Right renal pelvis (tissue), 4 donors: Measurements from ENCODE around the gene TEX101. TPM values are rescaled to one million over a fixed set of nuclear protein-coding genes. Genes with fewer than 3 reads are reported as not detected.
A peak's percentile ranks its signal among the peaks of the same experiment; 100 is the strongest.

ENCODE experiments used
- DNase-seq, 4 donors: peaks; one replicate each; pipeline ENCODE4 v3.0.0-alpha.2; 2013; ENCODE audit warnings: low read depth in 4 of 4, low spot score in 3 of 4, missing footprints in 1 of 4
- polyA plus RNA-seq, 4 donors: library from polyadenylated mRNA; unstranded; fragments of 120-200 nt; gene quantifications; one replicate each; pipeline ENCODE4 v1.2.1, GENCODE V29; 2013; ENCODE audit not compliant: insufficient read length in 4 of 4

TEX101 gene
- polyA plus RNA-seq, 4 donors: 0.06 TPM; not detected in 3

DNA sequence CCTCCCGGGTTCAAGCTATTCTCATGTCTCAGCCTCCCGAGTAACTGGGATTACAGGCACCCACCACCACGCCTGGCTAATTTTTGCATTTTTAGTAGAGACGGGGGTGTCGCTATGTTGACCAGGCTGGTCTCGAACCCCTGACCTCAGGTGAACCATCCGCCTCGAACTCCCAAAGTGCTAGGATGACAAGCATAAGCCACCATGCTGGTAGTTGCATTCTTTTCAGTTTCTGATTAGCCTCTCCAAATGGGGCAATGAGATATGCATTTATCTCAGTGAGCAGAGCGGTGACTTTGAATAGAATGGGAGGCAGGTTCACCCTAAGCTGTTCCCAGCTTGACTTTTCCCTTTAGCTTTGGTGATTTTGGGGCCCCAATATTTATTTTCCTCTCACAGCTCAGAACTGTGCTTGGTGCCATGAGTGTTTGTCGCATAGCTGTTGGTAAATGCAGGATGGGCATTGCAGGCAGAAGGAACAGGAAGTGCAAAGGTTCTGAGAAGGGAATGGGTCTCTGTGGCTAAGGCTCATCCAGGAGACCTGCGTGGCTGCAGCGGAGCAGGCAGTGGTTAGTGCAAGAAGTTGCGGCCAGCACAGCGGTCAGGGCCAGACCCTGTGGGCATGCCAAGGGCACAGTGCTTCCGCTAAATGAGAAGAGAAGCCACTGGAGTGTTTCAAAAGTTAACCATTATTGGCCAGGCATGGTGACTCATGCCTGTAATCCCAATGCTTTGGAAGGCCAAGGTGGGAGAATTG is 30.0 kb downstream of the TEX101 start:
- no peak for DNase-seq

DNA sequence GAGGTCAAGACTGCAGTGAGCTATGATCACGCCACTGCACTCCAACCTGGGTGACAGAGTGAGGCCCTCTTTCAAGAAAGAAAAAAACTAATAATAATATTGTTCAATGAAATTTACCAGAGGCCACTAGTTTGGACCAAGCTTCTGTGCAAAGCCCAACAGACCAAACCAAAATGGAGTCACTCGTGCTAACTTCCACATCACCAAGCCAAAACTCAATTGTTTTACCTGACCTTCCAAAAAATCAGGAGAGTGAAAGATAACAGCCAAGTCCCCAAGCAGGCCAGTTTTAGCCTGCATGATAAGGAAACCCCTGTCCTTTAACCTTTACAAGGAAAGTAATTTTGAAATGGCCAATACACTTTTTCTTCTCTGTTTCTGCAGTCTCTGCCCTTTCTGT is 30.7 kb downstream of the TEX101 start:
- no peak for DNase-seq

DNA sequence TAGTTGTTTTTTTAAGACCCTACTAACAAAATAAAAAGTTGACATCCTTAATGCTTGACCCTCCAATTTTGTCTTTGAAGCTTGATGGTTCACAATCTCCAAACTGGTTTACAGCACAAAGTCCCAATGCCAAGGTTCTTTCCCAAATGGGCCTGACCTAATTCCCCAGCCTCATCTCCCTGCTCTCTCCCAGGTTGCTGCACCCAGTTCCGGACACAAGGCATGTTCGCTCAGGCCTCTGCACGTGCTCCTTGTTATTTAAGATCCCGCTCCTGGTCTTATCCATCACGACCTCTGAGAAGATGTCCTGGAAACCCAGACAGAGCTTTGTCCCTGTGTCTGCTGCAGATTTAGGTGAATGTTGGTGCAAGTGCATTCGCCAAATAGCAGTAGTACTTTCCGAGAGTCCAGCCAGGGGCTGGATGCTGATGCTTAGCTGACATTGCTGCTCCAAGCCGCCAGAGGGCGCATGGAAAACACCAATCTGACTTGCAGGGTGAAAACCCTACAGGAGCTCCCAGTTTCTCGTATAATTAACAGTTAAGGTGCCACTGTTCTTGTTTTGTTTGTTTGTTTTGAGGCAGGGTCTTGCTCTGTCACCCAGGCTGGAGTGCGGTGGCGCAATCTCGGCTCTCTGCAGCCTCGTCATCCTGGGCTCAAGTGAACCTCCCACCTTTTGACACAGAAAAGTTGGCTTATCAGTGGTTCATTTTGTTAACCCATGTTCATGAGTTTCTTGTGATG is 32.2 kb downstream of the TEX101 start:
- DNase-seq: peak in 3 of 4 donors; percentile 48 to 69 (median 68)

DNA sequence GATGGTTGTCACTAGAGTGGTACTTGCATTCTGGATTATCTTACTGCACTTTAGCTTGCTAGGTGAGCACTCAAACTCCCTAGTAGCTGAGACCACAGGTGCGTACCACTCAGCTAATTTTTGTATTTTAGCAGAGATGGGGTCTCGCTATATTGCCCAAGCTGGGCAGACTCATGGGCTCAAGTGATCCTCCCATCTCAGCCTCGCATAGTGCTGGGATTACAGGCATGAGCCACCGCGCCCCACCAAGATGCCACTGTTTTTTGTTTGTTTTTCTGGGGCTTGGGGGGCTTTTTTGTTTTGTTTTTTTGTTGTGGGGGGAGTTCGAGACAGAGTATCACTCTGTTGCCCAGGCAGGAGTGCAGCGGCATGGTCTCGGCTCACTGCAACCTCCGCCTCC is 33.0 kb downstream of the TEX101 start:
- no peak for DNase-seq

DNA sequence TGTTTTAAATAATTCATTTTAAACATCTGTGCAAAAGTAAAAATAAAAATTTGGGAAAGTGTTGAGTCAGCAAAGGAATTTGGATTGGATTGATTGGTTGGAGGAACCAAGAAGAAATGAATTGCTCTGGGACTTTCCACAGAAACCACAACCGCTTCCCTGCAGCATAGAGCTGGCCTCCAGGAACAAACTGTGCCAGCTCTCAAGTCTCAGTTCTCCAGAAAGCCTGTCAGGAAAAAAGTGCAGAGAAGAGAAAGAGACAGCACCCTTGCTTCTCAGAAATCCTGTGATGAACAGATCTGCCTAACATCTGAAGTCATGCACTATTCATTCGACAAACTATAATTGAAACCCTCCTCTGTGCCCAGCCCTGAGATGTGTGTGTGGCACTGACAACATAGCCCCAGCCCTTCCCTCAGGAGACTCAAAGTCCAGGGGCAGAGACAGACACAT is 35.9 kb downstream of the TEX101 start:
- DNase-seq: no peak

DNA sequence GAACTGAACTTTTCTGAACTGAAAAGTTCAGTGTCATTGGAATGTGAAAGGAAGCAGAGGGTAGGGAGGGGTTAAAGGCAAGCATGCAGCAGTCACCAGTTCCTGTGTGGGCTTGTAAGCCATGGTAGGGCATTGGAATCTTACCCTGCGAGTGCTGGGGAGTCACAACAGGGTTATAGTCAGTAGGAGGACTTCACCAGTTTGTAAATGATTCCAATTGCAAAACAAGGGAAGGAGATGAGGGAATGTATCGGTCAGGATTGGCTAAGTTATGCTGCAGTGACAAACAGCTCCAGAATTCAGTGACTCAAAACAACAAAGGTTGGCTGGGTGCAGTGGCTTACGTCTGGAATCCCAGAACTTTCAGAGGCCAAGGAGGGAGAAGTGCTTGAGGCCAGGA is 37.9 kb downstream of the TEX101 start:
- DNase-seq: no peak

DNA sequence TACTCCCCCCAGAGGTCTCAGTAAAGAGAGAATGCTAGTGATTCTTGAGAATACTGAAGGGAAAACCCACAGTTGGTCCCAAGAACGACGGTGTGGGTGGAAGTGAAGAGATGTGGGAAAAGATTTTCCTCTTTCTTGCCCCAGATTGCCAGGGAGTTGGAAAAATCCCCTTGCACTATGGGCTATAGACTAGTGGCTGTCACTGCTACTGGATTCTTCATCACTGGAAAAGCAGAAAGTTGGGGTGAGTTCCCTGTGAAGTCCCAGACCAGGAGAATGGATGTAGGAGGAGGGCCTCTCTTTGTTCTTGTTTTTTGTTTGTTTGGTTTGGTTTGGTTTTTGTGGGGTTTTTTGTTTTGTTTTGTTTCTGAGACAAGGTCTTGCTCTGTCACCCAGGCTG is 39.3 kb downstream of the TEX101 start:
- DNase-seq: no peak

DNA sequence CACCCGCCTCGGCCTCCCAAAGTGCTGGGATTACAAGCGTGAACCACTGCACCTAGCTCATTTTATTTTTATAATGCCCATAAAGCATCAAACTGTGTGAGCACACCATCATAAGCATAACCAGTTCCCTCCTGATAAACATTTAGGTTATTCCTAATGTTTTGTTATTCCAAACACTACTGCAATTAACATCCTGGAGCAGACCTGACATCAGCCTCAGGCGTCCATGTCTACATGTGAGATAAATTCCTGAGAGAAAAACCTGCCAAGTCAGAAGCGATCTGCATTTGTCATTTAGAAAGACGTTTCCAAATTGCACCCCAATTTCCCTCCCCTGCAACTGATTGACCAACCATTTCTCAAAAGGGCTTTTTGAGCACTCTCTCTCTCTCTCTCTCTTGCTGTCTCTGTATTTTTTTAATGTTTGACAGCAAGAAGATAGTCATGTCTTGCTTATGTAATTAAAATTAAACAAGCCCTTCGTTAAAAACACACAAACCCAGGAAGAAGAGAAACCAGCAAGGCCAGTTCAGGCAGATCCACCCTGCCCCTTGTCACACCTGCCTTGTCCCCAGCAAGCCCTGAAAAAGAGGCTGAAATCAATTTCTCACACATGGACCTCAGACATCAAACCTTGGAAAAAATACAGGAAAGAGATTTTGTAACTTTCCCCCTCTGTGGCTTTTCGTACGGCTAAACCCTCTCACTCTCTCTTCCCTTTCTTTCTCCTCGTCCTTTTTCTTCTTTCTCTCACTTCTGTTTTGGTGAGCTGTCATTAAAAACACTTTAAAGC is 40.8 kb downstream of the TEX101 start:
- no peak for DNase-seq

DNA sequence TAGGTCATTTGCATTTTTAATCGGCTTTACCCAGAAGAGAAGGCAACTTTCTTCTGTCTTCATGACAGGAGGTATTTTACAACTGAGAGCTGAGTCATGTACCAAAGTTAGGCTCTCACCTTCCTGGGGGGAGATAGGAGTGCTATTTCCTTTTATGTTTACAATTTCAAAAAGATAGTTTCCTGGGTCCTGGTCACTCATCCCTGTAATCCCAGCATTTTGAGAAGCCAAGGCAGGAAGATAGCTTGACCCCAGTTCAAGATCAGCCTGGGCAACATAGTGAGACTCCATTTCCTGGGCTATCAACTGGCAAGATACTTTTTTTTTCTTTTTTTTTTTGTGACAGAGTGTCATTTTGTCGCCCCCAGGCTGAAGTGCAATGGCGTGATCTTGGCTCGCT is 43.1 kb downstream of the TEX101 start:
- no peak for DNase-seq

DNA sequence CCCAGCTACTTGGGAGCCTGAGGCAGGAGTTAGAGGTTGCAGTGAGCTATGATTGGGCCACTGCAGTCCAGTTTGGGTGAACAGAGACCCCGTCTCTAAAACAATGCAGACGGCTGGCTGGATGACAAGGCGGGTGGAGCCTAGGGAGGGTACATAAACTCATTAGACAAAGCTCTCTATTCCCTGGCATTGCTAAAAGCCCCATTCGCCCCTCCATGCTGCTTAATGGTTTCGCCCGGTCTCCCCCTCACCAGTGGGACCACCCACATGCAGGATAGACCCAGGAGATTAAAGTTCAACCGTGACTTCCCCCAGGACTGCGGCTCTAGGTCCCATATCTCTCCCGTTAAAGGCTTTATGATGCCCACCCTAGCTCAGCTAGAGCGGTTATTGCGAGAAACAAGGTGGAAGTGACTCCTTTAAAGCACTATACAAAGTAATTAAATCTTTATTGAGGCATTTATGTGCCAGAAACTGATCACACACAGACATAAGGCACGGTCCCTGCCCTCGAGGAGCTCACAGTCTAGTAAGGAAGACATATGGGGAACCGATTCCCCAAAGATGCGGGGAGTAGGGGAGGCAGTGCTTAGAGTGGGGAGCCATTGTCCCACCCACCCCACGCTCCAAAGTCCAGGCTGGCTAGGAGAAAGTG is 45.8 kb downstream of the TEX101 start:
- no peak for DNase-seq

DNA sequence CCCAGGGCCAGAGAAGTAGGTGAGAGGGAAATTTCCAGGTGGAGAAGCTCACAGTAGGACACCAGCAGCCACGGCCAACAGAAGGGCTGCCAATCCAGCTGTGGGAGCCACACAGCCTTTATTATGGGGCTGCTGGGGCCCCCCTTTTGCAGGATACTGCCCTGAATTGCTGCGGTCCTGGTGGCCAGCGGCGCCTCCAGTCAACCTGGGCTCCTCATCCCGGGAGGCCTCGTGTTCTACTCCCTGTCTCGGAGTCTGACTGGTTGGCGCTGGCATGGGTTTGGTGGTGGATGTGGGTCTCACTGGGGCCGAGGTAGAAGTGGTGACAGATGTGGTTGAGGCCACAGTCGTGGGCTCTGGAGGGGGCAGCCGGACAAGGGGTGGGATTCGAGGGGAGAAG is 46.6 kb downstream of the TEX101 start:
- DNase-seq: no peak

DNA sequence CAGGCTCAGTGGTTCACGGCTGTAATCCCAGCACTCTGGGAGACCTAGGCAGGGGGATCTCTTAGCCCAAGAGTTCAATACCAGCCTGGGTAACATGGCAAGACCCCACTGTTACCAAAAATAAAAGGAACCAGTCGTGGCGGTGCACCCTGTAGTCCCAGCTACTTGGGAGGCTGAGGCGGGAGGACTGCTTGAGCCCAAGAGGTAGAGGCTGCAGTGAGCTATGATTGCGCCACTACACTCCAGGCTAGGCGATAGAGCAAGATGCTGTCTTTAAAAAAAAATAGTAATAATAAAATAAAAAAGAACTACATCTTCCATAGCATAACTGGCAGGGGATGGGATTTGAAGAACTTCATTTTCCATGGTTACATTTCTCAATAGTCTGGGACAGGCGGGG is 47.7 kb downstream of the TEX101 start:
- DNase-seq: no peak

DNA sequence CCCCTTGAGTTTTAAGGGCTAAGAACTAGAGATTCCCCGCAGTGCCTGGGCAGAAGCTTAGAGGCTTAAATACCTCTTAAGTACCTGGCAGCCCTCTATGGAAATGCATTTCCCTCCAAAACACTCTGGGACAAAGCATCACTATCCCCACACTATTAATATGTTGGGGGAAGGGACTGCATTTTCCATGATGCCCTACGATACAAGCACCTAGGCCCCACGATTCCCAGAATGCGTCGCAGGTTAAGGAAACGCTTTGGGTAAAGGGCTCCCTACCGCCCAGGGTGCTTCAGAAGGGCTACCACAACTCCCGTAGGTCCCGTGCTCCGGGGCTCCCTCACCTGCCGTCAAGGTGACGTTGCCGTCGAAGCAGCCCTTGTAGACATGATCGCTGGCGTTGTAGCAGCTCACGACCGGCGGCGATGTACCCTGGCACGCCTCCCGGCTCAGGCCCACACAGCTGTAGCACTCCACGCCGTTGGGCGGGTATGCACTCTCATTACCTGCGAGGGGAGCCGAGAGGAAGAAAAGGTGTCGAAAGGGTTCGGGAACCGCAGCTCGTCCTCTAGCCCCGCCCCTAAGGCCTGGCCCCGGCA is 48.2 kb downstream of the TEX101 start:
- no peak for DNase-seq

DNA sequence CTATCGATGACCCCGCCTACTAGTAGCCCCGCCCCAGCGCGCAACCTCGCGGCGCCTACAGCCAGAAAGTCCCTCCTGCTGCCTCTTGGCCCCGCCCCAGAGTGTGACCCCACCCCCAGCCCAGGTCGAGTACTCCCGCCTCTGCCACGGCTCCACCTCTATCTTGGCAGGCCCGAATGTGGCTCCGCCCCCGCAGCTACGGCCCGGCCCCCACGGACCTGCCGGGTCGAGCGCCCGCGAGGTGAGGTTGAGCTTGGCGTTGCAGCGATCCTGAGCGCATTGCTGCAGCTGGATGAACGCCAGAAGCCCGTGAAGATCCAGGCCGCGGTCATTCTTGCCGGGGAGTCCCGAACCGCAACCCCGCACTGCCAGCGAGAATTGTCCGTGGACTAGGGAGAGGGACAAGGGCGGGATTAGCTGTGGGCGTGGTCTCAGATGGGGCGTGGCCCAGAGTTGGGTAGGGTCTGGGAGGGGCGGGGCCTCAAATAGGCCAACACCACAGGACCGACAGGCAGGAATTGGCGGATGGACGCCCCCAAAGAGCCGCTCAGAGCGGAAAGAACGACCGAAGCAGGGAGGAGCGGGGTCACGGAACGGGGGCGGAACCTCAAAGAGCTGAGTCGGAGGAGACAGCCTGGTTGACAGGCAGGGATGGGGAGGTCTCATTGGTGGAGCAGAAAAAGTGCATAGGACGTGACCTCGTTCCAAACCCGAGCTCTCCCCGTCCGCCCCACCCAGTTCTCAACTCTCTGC is 48.9 kb downstream of the TEX101 start:
- DNase-seq: peak; percentile 86 to 94 (median 91)

DNA sequence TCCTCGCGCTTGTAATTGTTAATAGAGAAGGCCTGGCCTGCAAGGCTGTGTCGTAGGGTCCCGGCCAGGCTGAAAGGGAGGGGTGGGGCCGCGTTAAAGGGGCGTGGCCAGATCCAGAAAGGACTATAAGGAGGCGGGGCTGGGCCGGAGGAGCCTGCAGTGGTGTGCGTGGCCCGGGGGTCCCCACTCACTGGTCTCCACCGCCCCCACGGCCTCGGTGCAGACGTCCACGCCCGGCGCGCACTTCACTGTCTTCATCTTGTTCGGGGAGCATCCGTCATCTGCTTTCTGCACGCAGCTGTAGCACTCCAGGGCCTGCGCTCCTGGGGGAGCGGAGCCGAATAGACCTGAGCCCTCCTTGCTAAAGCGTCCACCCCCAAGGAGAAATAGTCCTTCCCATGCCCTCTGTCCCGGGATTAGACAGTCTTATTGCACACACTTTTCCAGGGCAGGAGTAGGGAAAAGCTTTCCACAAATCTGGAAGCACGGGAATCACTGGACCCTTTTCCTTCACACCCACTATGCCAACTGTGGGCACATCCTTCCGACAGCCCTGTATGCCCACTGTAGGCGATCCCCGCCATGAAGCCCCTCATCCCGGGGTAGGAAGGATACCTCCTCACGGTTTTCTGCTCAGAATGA is 49.6 kb downstream of the TEX101 start:
- peak in 1 of 4 donors; percentile 40 for DNase-seq

DNA sequence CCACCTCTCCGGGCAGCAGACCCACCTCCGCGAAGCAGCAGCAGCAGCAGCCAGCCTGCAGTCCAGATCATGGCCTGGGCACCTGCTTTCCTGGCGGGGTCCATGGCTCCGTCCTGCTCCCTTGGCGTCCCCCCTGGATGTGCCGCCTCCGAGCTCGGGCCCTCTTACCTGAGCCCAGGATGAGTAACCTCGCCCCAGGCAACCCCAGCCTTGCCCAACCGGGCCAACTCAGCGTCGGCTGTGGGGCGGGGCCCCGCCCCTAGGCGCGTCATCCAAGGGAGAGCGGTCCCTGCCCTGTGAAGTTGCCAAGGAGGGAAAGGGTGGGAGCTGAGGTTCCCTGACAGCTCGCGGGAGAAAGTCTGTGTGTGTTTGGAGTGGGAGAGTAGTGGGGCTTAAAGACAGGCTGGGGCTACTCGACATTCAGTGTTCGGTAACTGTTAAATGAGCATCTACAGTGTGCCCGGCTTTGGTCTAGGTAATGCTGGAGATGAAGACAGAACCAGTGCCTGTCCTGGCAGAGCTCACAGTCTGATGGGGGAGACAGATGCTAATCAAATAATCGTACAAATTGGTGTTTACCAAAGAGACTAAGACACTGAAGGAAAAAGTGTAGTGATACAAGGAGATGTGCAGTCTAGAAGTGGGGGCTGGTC is 50.9 kb downstream of the TEX101 start, which contains the start of gene LYPD3:
LYPD3 (minus strand) TSS at position 141 of the 653 bp plus-strand sequence; CDS start at position 104, 37 bp downstream.
- DNase-seq: no peak

DNA sequence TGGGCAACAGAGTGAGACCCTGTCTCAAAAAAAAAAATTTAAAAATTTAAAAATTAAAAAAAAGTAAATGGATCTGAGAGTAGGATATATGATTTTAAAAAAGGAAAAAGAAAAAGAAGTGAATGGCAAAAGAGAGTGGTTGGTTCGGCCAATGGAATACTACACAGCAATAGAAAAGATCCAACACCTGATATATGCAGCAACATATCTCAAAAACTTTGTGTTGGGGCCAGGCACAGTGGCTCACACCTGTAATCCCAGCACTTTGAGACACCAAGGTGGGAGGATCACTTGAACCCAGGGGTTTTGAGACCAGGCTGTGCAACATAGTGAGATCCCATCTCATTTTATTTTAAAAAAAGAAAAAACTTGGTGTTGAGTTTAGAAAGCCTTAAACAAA is 52.1 kb downstream of the TEX101 start:
- no peak for DNase-seq

DNA sequence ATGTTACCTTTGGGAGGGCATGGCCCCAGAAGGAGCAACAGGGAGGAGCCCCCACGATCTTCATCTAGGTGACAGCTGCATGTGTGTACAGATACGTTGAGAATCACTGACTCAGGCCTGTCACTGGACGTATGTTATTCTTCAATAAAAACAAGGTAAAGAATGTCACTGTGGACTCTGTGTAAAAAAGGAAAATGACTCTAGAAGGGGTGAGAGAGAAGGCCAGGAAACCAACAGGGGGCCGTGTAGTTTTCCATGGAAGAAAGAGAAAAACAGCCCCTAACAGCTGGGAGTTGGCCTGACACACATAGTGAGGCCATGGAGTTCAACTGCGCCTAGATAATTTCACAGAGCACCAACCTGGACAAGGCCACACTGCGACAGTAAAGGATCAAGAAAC is 52.6 kb downstream of the TEX101 start:
- no peak for DNase-seq

DNA sequence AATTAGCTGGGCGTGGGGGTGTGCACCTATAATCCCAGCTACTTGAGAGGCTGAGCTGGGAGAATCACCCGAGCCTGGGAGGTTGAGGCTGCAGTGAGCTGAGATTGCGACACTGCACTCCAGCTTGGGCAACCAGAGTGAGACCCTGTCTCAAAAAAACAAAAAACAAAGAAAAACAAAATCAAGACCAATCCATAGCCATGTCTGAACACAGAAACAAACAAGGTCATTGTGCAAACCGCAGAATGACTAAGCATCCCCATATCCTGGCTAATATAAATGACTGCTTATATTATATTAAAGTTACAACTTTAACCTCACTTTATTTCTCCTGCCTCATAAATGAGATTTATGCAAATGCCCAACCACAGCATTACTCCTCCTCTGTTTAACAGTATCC is 53.0 kb downstream of the TEX101 start:
- DNase-seq: no peak
